GM12878 (cell line): Measurements from ENCODE around the gene RIPOR1. TPM values are rescaled to one million over a fixed set of nuclear protein-coding genes. Genes with fewer than 3 reads are reported as not detected.

Experiments
- ATAC-seq: fragments of 200-7000 bp; cut with Tn5 transposase; 3 replicates; pipeline ENCODE4 v1.9.1; 2020; ENCODE audit warnings: mild to moderate bottlenecking, moderate library complexity
- BruUV-seq: library from RNA; stranded (reverse); fragments of 400-500 nt; replicated peaks from 2 replicates; lab custom pipeline; 2021; lab: Mats Ljungman, UMichigan
- CTCF ChIA-PET: fragments of 300-600 bp; sonication (Branson Sonifier 250); formaldehyde crosslinking; extraction: SDS; loops from one replicate; lab custom pipeline; 2021; ENCODE audit warnings: inconsistent platforms; lab: Yijun Ruan, JAX
- POLR2A ChIA-PET: fragments of 350-600 bp; formaldehyde crosslinking; extraction: SDS; loops from one replicate; lab custom pipeline; 2021; ENCODE audit warnings: inconsistent platforms; lab: Charles Lee
- RAD21 ChIA-PET: fragments of 300-600 bp; sonication (Branson Sonifier 250); formaldehyde crosslinking; loops from one replicate; lab custom pipeline; 2023; ENCODE audit warnings: antibody characterized with exemption; ENCODE audit not compliant: unreplicated experiment; lab: Charles Lee
- SMC1A ChIA-PET: fragments of 300-600 bp; sonication (Branson Sonifier 250); formaldehyde crosslinking; loops from one replicate; lab custom pipeline; 2023; ENCODE audit not compliant: unreplicated experiment, uncharacterized antibody; lab: Charles Lee
- DNase-seq: peaks from one replicate; pipeline ENCODE4 v3.0.0-alpha.2; 2011; ENCODE audit warnings: low read depth, low spot score
- FAIRE-seq: peaks from 3 replicates; lab custom pipeline; 2011; peaks lifted over from hg19 to GRCh38; lab: Jason Lieb, UNC
- H2AFZ ChIP-seq: 2 replicates; pipeline ENCODE4 v1.6.0; 2011; ENCODE audit warnings: low read depth, low read length, control low read depth; ENCODE audit not compliant: control insufficient read depth
- H3K27ac ChIP-seq: 2 replicates; pipeline ENCODE4 v1.5.1; 2011; ENCODE audit warnings: control low read depth; ENCODE audit not compliant: control insufficient read depth, insufficient read depth
- H3K27me3 ChIP-seq, 2 experiments: replicated peaks in 1 of 2; 2 replicates each; pipeline versions ENCODE4 v1.6.0 to v1.6.1; 2011; ENCODE audit warnings: low read length in 1 of 2; ENCODE audit not compliant: control insufficient read depth in 2 of 2, insufficient read depth in 2 of 2
- H3K36me3 ChIP-seq, 2 experiments: 2 replicates each; pipeline ENCODE4 v1.5.1; 2011; ENCODE audit warnings: low read length in 1 of 2; ENCODE audit not compliant: control insufficient read depth in 2 of 2, insufficient read depth in 2 of 2
- H3K4me1 ChIP-seq: 2 replicates; pipeline ENCODE4 v1.6.1; 2011; ENCODE audit warnings: mild to moderate bottlenecking, low read length, moderate library complexity, mixed read lengths; ENCODE audit not compliant: control insufficient read depth, insufficient read depth
- H3K4me2 ChIP-seq: 2 replicates; pipeline ENCODE4 v1.6.0; 2011; ENCODE audit warnings: control low read depth; ENCODE audit not compliant: control insufficient read depth, insufficient read depth
- H3K4me3 ChIP-seq: fragments of 200-600 bp; sonication (generic); 2 replicates; pipeline ENCODE4 v1.5.1; 2016
- H3K79me2 ChIP-seq: 2 replicates; pipeline ENCODE4 v1.6.0; 2011; ENCODE audit warnings: low read length; ENCODE audit not compliant: control insufficient read depth, insufficient read depth
- H3K9ac ChIP-seq: 2 replicates; pipeline ENCODE4 v1.8.0; 2011; ENCODE audit warnings: low read length, control low read depth, mixed read lengths; ENCODE audit not compliant: control insufficient read depth, insufficient read depth
- H3K9me3 ChIP-seq: replicated peaks from 3 replicates; pipeline ENCODE4 v1.5.1; 2011; ENCODE audit warnings: mild to moderate bottlenecking, low read length; ENCODE audit not compliant: control insufficient read depth, insufficient read depth
- H4K20me1 ChIP-seq: 2 replicates; pipeline ENCODE4 v1.6.0; 2011; ENCODE audit not compliant: control insufficient read depth, insufficient read depth
- CUX1 ChIP-seq: IDR thresholded peaks from 2 replicates; pipeline ENCODE4 v1.6.1; 2012; ENCODE audit warnings: improper control_type of control experiment, low read depth, low read length; ENCODE audit not compliant: insufficient replicate concordance
- FOXK2 ChIP-seq: fragments of 450-650 bp; IDR thresholded peaks from 2 replicates; pipeline ENCODE4 v1.6.1; 2017; ENCODE audit warnings: mild to moderate bottlenecking, moderate library complexity
- HDAC2 ChIP-seq: fragments of 200-600 bp; sonication (generic); IDR thresholded peaks from 2 replicates; pipeline ENCODE4 v1.6.1; 2017
- HSF1 ChIP-seq: fragments of 150-350 bp; IDR thresholded peaks from 2 replicates; pipeline ENCODE4 v1.6.1; 2014; ENCODE audit warnings: mild to moderate bottlenecking, low read depth, low read length
- MAX ChIP-seq: IDR thresholded peaks from 2 replicates; pipeline ENCODE4 v1.6.1; 2012; ENCODE audit warnings: low read depth, low read length, improper control_type of control experiment
- MEF2B ChIP-seq: fragments of 450-650 bp; IDR thresholded peaks from 2 replicates; pipeline ENCODE4 v1.6.1; 2018; ENCODE audit warnings: mild to moderate bottlenecking, moderate library complexity; ENCODE audit not compliant: partially characterized antibody, poor library complexity, severe bottlenecking
- PKNOX1 ChIP-seq: fragments of 450-650 bp; IDR thresholded peaks from 2 replicates; pipeline ENCODE4 v1.6.1; 2016; ENCODE audit warnings: mild to moderate bottlenecking
- SIN3A ChIP-seq: IDR thresholded peaks from 2 replicates; pipeline ENCODE4 v1.6.1; 2012; ENCODE audit warnings: low read depth, low read length, improper control_type of control experiment
- SPI1 ChIP-seq: IDR thresholded peaks from 2 replicates; pipeline ENCODE4 v1.6.1; 2011; ENCODE audit warnings: low read depth, mild to moderate bottlenecking, low read length, moderate library complexity, borderline replicate concordance; ENCODE audit not compliant: insufficient read depth
- TCF7 ChIP-seq: IDR thresholded peaks from 2 replicates; pipeline ENCODE4 v1.6.1; 2014; ENCODE audit warnings: antibody characterized with exemption, borderline replicate concordance
- ZNF622 ChIP-seq: fragments of 450-650 bp; IDR thresholded peaks from 2 replicates; pipeline ENCODE4 v1.6.1; 2017; ENCODE audit warnings: mild to moderate bottlenecking, inconsistent platforms
- WGBS: methylation state at CpG from one replicate; pipeline ENCODE4 v1.1.6; 2016; ENCODE audit warnings: low lambda C conversion rate; ENCODE audit not compliant: insufficient replicate concordance, insufficient coverage; ENCODE audit errors: missing lambda C conversion rate; 5-methylcytosine and 5-hydroxymethylcytosine counted together
- in situ Hi-C: fragments of 300-500 bp; cut with MboI; formaldehyde crosslinking; loops from 9 replicates; pipeline ENCODE4 v1.14.3; 2018; ENCODE audit warnings: mixed read lengths
- intact Hi-C: fragments of 100-400 bp; cut with micrococcal nuclease; formaldehyde crosslinking; loops from one replicate; pipeline ENCODE4 v1.14.2; 2022; ENCODE audit not compliant: unreplicated experiment
- polyA plus RNA-seq, 11 experiments: library from polyadenylated mRNA; depleted of rRNA in 4 of 11; unstranded in 6 of 11; stranded (reverse) in 5 of 11; fragments of >200 nt; fragmentation: Nextera tagmentation in 4 of 11; fragmentation: Illumina TruSeq in 1 of 11; extraction: Ambion mirVana in 4 of 11; extraction: Trizol in 1 of 11; gene quantifications; 1 replicate in 1 of 11; 2 replicates in 10 of 11; pipeline versions ENCODE4 v1.2.1 to v1.2.3, GENCODE V29; 2011 to 2016; ENCODE audit warnings: inconsistent platforms in 2 of 11, missing spikeins in 2 of 11, low read depth in 1 of 11
- total RNA-seq, 4 experiments: library from RNA; depleted of rRNA in 3 of 4; stranded (reverse); fragments of >200 nt in 3 of 4; fragmentation: Illumina TruSeq in 1 of 4; extraction: Trizol in 1 of 4; gene quantifications; 2 replicates each; pipeline versions ENCODE4 v1.2.1 to v1.2.3, GENCODE V29; 2013 to 2021

RIPOR1 gene
- total and polyA plus RNA-seq, 10 of the 15 experiments (the other 5 are each of a cell fraction or from before 2014, with no cell fraction given): 0.13 to 28.5 (median 7.0) TPM

GRCh38 chr16:67533024-67533560 lies 4.5 kb downstream of the RIPOR1 start:
- Histone ChIP-seq H3K27ac (no peak overlapping the region), H3K9ac (no peak overlapping the region), H3K4me1 (peaks cover 39% of the 10 kb centered on the region), H3K36me3 (no peaks in the 10 kb centered on the region), H3K4me2 (no peak overlapping the region), H2AFZ (no peak overlapping the region), H3K9me3 (no peaks in the 10 kb centered on the region), H3K4me3 (no peak overlapping the region), H3K79me2 (no peaks in the 10 kb centered on the region; the same call in 1 of the 2 replicates), H3K27me3 (peaks cover 0 to 2% of the 10 kb centered on the region in 2 experiments; a peak in 1 of 4 replicates), H4K20me1 (no peaks in the 10 kb centered on the region; the same call in 1 of the 2 replicates)
- in situ Hi-C loops: no loop called here
- no peak for TF ChIP-seq PKNOX1
- no peak for TF ChIP-seq MEF2B
- no peak for TF ChIP-seq HDAC2
- TF ChIP-seq HSF1: no peak
- TF ChIP-seq MAX: no peak
- TF ChIP-seq TCF7: no peak
- TF ChIP-seq SIN3A: no peak
- no peak for TF ChIP-seq FOXK2
- no peak for TF ChIP-seq SPI1
- TF ChIP-seq ZNF622: no peak
- TF ChIP-seq CUX1: no peak
- BruUV-seq: TSS peak; percentile 15
- ChIA-PET CTCF (interaction anchor here (0.6 to 11.3 kb wide), 10 partner anchors 11 to 135 kb away, joined by 3 to 131 read pairs (median 8); partner anchors contain the start of genes ATP6V0D1 and CARMIL2), POLR2A (interaction anchor here (1.0 to 5.7 kb wide), 3 partner anchors 10 to 29 kb away, joined by 3 to 56 read pairs (median 25); partner anchors contain the start of gene CTCF), SMC1A (interaction anchor here (0.6 to 4.3 kb wide), 9 partner anchors 12 to 176 kb away, joined by 3 to 27 read pairs (median 4); partner anchors contain the start of genes ATP6V0D1, CARMIL2 and CTCF), RAD21 (interaction anchor here (0.6 to 2.5 kb wide), 8 partner anchors 12 to 461 kb away, joined by 3 to 17 read pairs (median 4); no protein-coding TSS in a partner anchor)
- DNase-seq (no peak), ATAC-seq (no peak), FAIRE-seq (no peak)
- intact Hi-C loops: no loop called here
- WGBS: 80% methylated on average over 9 of the region's 9 CpGs
